ENCODE results near the gene LRRC42. TPM values are rescaled to one million over a fixed set of nuclear protein-coding genes. Genes with fewer than 3 reads are reported as not detected.
"Not testable (repeated sequence)": the region's sequence is repeated elsewhere in the genome, so short reads cannot be mapped to it uniquely, and the experiment has no call there.

The LRRC42 gene
- total RNA-seq, 8 experiments from 2014 or later, result 18.0 to 39.8 (median 25.1) TPM

GRCh38 chr1:53963460-53963859, 17.3 kb downstream of the LRRC42 start:
- Histone ChIP-seq H3K4me3 (no peak overlapping the region), H3K27ac (no peak overlapping the region), H3K4me1 (replicated peaks in 1 of 2) (no peaks in the 10 kb centered on the region)
- 81 to 100% (median 95%) methylated on average over 1 to 4 of the region's 4 CpGs; no CpG with 5 or more reads in 2 of the 10 experiments for WGBS, 10 experiments
- in situ Hi-C loops (cut with MboI; ENCODE audit: low pct_unique_long_range_greater_than_20kb in 2 of 9, low sequenced_read_pairs in 9 of 9, unreplicated experiment in 9 of 9), result loop anchor here in 3 of 9 experiments (10.0 to 25.0 kb wide), 2 partner anchors 99 to 101 kb away; no protein-coding TSS in a partner anchor
- ATAC-seq (replicated peaks in 6 of 8), result peak in 1 of 8 experiments; percentile 25

GRCh38 chr1:53964109-53964508, 18.0 kb downstream of the LRRC42 start:
- Histone ChIP-seq H3K27ac (no peak overlapping the region), H3K4me1 (replicated peaks in 1 of 2) (no peaks in the 10 kb centered on the region), H3K4me3 (no peak overlapping the region)
- ATAC-seq (replicated peaks in 6 of 8), result no peak
- WGBS, 10 experiments, result 21 to 100% (median 78%) methylated on average over 2 to 5 of the region's 5 CpGs
- in situ Hi-C loops (cut with MboI; ENCODE audit: low pct_unique_long_range_greater_than_20kb in 2 of 9, low sequenced_read_pairs in 9 of 9, unreplicated experiment in 9 of 9), result loop anchor here in 3 of 9 experiments (10.0 to 25.0 kb wide), 2 partner anchors 99 to 102 kb away; no protein-coding TSS in a partner anchor

GRCh38 chr1:53966794-53967193, 20.6 kb downstream of the LRRC42 start:
- Histone ChIP-seq H3K27ac (no peak overlapping the region), H3K4me3 (no peak overlapping the region), H3K4me1 (replicated peaks in 1 of 2) (no peaks in the 10 kb centered on the region)
- in situ Hi-C loops (cut with MboI; ENCODE audit: low pct_unique_long_range_greater_than_20kb in 2 of 9, low sequenced_read_pairs in 9 of 9, unreplicated experiment in 9 of 9), result loop anchor here in 3 of 9 experiments (10.0 to 25.0 kb wide), 2 partner anchors 102 to 104 kb away; no protein-coding TSS in a partner anchor
- WGBS, 10 experiments, result 80 to 100% (median 94%) methylated on average over 1 to 3 of the region's 3 CpGs
- no peak for ATAC-seq (replicated peaks in 6 of 8)

GRCh38 chr1:53967409-53968124, 21.4 kb downstream of the LRRC42 start:
- in situ Hi-C loops (cut with MboI; ENCODE audit: low pct_unique_long_range_greater_than_20kb in 2 of 9, low sequenced_read_pairs in 9 of 9, unreplicated experiment in 9 of 9), result loop anchor here in 3 of 9 experiments (10.0 to 25.0 kb wide), 2 partner anchors 103 to 105 kb away; no protein-coding TSS in a partner anchor
- H3K4me1 ChIP-seq (replicated peaks in 1 of 2), result no peaks in the 10 kb centered on the region
- WGBS, 10 experiments, result 81 to 100% (median 92%) methylated on average over 1 to 7 of the region's 7 CpGs; no CpG with 5 or more reads in 2 of the 10 experiments
- ATAC-seq (replicated peaks in 6 of 8), result peak in 3 of 8 experiments; percentile 27 to 57 (median 30)
- no peak overlapping the region for H3K27ac ChIP-seq
- no peak overlapping the region for H3K4me3 ChIP-seq

- 56 to 100% (median 100%) methylated on average over 1 to 2 of the region's 2 CpGs; no CpG with 5 or more reads in 3 of the 10 experiments for WGBS, 10 experiments
- Histone ChIP-seq H3K4me1 (replicated peaks in 1 of 2) (no peaks in the 10 kb centered on the region), H3K4me3 (no peak overlapping the region), H3K27ac (no peak overlapping the region)
- ATAC-seq (replicated peaks in 6 of 8), result no peak
- in situ Hi-C loops (cut with MboI; ENCODE audit: low pct_unique_long_range_greater_than_20kb in 2 of 9, low sequenced_read_pairs in 9 of 9, unreplicated experiment in 9 of 9), result loop anchor here in 3 of 9 experiments (10.0 to 25.0 kb wide), 2 partner anchors 103 to 106 kb away; no protein-coding TSS in a partner anchor
These were observed 22.0 kb downstream of the LRRC42 start for GRCh38 chr1:53968125-53968513.

GRCh38 chr1:53969323-53969722, 23.2 kb downstream of the LRRC42 start:
- in situ Hi-C loops (cut with MboI; ENCODE audit: low pct_unique_long_range_greater_than_20kb in 2 of 9, low sequenced_read_pairs in 9 of 9, unreplicated experiment in 9 of 9), result loop anchor here in 3 of 9 experiments (10.0 to 25.0 kb wide), 2 partner anchors 105 to 107 kb away; no protein-coding TSS in a partner anchor
- ATAC-seq (replicated peaks in 6 of 8); H3K4me3 ChIP-seq; H3K27ac ChIP-seq; H3K4me1 ChIP-seq (replicated peaks in 1 of 2): not testable (repeated sequence)
- 89% methylated on average over 1 to 2 of the region's 2 CpGs; no CpG with 5 or more reads in 8 of the 10 experiments for WGBS, 10 experiments

- ATAC-seq (replicated peaks in 6 of 8), result no peak
- no peak overlapping the region for H3K4me3 ChIP-seq
- no peak overlapping the region for H3K27ac ChIP-seq
- in situ Hi-C loops (cut with MboI; ENCODE audit: low pct_unique_long_range_greater_than_20kb in 2 of 9, low sequenced_read_pairs in 9 of 9, unreplicated experiment in 9 of 9), result loop anchor here in 2 of 9 experiments (25.0 kb wide), 1 partner anchor 109 kb away; no protein-coding TSS in a partner anchor
- WGBS, 10 experiments, result 50 to 100% (median 85%) methylated on average over 1 to 2 of the region's 2 CpGs; no CpG with 5 or more reads in 1 of the 10 experiments
- no peaks in the 10 kb centered on the region for H3K4me1 ChIP-seq (replicated peaks in 1 of 2)
These were observed 25.6 kb downstream of the LRRC42 start for GRCh38 chr1:53971718-53972117.

- no peak for ATAC-seq (replicated peaks in 6 of 8)
- in situ Hi-C loops (cut with MboI; ENCODE audit: low pct_unique_long_range_greater_than_20kb in 2 of 9, low sequenced_read_pairs in 9 of 9, unreplicated experiment in 9 of 9), result no loop called here
- 90 to 100% (median 93%) methylated on average over 1 to 7 of the region's 7 CpGs; no CpG with 5 or more reads in 4 of the 10 experiments for WGBS, 10 experiments
These were observed 29.7 kb downstream of the LRRC42 start for GRCh38 chr1:53975861-53976260.

GRCh38 chr1:53979712-53980450, 33.7 kb downstream of the LRRC42 start:
- Histone ChIP-seq H3K4me1 (replicated peaks in 1 of 2) (peaks cover 6 to 9% of the 10 kb centered on the region in 2 donors), H3K27ac (no peak overlapping the region), H3K4me3 (no peak overlapping the region)
- 75 to 100% (median 90%) methylated on average over 1 to 13 of the region's 13 CpGs; no CpG with 5 or more reads in 1 of the 10 experiments for WGBS, 10 experiments
- in situ Hi-C loops (cut with MboI; ENCODE audit: low pct_unique_long_range_greater_than_20kb in 2 of 9, low sequenced_read_pairs in 9 of 9, unreplicated experiment in 9 of 9), result no loop called here
- ATAC-seq (replicated peaks in 6 of 8), result no peak

More at GRCh38 chr1:53975861-53976260, 29.7 kb downstream of the LRRC42 start:
- H3K4me1 ChIP-seq (replicated peaks in 1 of 2), result no peaks in the 10 kb centered on the region
- no peak overlapping the region for H3K27ac ChIP-seq
- H3K4me3 ChIP-seq, result no peak overlapping the region

GRCh38 chr1:53981220-53981619, 35.1 kb downstream of the LRRC42 start:
- no peak for ATAC-seq (replicated peaks in 6 of 8)
- WGBS, 10 experiments, result 94 to 100% (median 100%) methylated on average over 1 to 6 of the region's 6 CpGs; no CpG with 5 or more reads in 3 of the 10 experiments
- Histone ChIP-seq H3K27ac (no peak overlapping the region), H3K4me1 (replicated peaks in 1 of 2) (peaks cover 6 to 9% of the 10 kb centered on the region in 2 donors), H3K4me3 (no peak overlapping the region)
- in situ Hi-C loops (cut with MboI; ENCODE audit: low pct_unique_long_range_greater_than_20kb in 2 of 9, low sequenced_read_pairs in 9 of 9, unreplicated experiment in 9 of 9), result no loop called here

- peak; percentile 63 to 97 (median 86) for ATAC-seq (replicated peaks in 6 of 8)
- Histone ChIP-seq H3K27ac (no peak overlapping the region), H3K4me3 (peak overlapping the region in 2 of 5 donors; percentile 1 to 6), H3K4me1 (replicated peaks in 1 of 2) (peaks cover 6 to 9% of the 10 kb centered on the region in 2 donors)
- 18 to 90% (median 38%) methylated on average over 2 to 20 of the region's 20 CpGs; no CpG with 5 or more reads in 1 of the 10 experiments for WGBS, 10 experiments
- in situ Hi-C loops (cut with MboI; ENCODE audit: low pct_unique_long_range_greater_than_20kb in 2 of 9, low sequenced_read_pairs in 9 of 9, unreplicated experiment in 9 of 9), result no loop called here
These were observed 36.0 kb downstream of the LRRC42 start for GRCh38 chr1:53982034-53982762.

GRCh38 chr1:53982763-53983104, 36.6 kb downstream of the LRRC42 start:
- Histone ChIP-seq H3K4me3 (peak overlapping the region in 2 of 5 donors; percentile 1 to 6), H3K27ac (no peak overlapping the region), H3K4me1 (replicated peaks in 1 of 2) (peaks cover 7 to 11% of the 10 kb centered on the region in 2 donors)
- in situ Hi-C loops (cut with MboI; ENCODE audit: low pct_unique_long_range_greater_than_20kb in 2 of 9, low sequenced_read_pairs in 9 of 9, unreplicated experiment in 9 of 9), result no loop called here
- 0 to 30% (median 13%) methylated on average over 1 to 4 of the region's 4 CpGs; no CpG with 5 or more reads in 2 of the 10 experiments for WGBS, 10 experiments
- no peak for ATAC-seq (replicated peaks in 6 of 8)

Data from motor neuron (in vitro differentiated cells).